Liver (tissue), 9 donors: ENCODE measurements around the gene SLBP. TPM values are rescaled to one million over a fixed set of nuclear protein-coding genes. Genes with fewer than 3 reads are reported as not detected.

Source experiments
- DNase-seq: peaks from one replicate; pipeline ENCODE4 v3.0.0-alpha.2; 2017; ENCODE audit warnings: low spot score
- H3K27ac ChIP-seq, 2 donors: one replicate each; pipeline ENCODE4 v1.7.0; 2013; ENCODE audit warnings: inconsistent platforms in 2 of 2, low read length in 2 of 2, control low read depth in 1 of 2, low read depth in 1 of 2, mild to moderate bottlenecking in 1 of 2
- H3K27me3 ChIP-seq, 4 donors: one replicate each; pipeline versions ENCODE4 v1.6.1 to v1.7.0; 2013; ENCODE audit warnings: low read length in 3 of 4, inconsistent platforms in 1 of 4, mild to moderate bottlenecking in 1 of 4, moderate library complexity in 1 of 4; ENCODE audit not compliant: control insufficient read depth in 4 of 4, insufficient read depth in 4 of 4
- H3K36me3 ChIP-seq, 4 donors: one replicate each; pipeline versions ENCODE4 v1.6.1 to v1.7.0; 2013; ENCODE audit warnings: low read length in 3 of 4, mild to moderate bottlenecking in 3 of 4, low read depth in 1 of 4, moderate library complexity in 1 of 4; ENCODE audit not compliant: control insufficient read depth in 4 of 4, insufficient read depth in 3 of 4
- H3K4me1 ChIP-seq, 4 donors: one replicate each; pipeline versions ENCODE4 v1.6.1 to v1.7.0; 2013; ENCODE audit warnings: low read length in 3 of 4, mild to moderate bottlenecking in 3 of 4, moderate library complexity in 1 of 4; ENCODE audit not compliant: control insufficient read depth in 4 of 4, insufficient read depth in 4 of 4
- H3K4me3 ChIP-seq, 3 donors: one replicate each; pipeline versions ENCODE4 v1.6.1 to v1.7.0; 2013; ENCODE audit warnings: low read length in 3 of 3, control low read depth in 1 of 3, low read depth in 1 of 3, mild to moderate bottlenecking in 1 of 3
- H3K9ac ChIP-seq, 2 donors: one replicate each; pipeline ENCODE4 v1.7.0; 2013; ENCODE audit warnings: low read length in 2 of 2, mild to moderate bottlenecking in 2 of 2, moderate library complexity in 2 of 2, control low read depth in 1 of 2, low read depth in 1 of 2
- H3K9me3 ChIP-seq, 4 donors: one replicate each; pipeline versions ENCODE4 v1.6.1 to v1.7.0; 2013; ENCODE audit warnings: low read length in 3 of 4; ENCODE audit not compliant: control insufficient read depth in 4 of 4
- CTCF ChIP-seq: fragments of 150-350 bp; IDR thresholded peaks from 2 replicates; pipeline ENCODE4 v1.5.1; 2017; ENCODE audit warnings: improper control_type of control experiment, low read depth, low read length; ENCODE audit not compliant: missing input control
- EGR1 ChIP-seq, 2 donors: IDR thresholded peaks; 2 replicates each; pipeline ENCODE4 v1.6.1; 2016 to 2018; ENCODE audit warnings: antibody characterized with exemption in 2 of 2, low read depth in 2 of 2
- FOXA1 ChIP-seq: IDR thresholded peaks from 2 replicates; pipeline ENCODE4 v1.6.1; 2016; ENCODE audit warnings: antibody characterized with exemption
- FOXA2 ChIP-seq: IDR thresholded peaks from 2 replicates; pipeline ENCODE4 v1.6.1; 2016; ENCODE audit warnings: antibody characterized with exemption
- GABPA ChIP-seq, 2 donors: IDR thresholded peaks in 1 of 2; conservative IDR thresholded peaks in 1 of 2; 2 replicates each; pipeline ENCODE4 v1.6.1; 2016; ENCODE audit warnings: antibody characterized with exemption in 2 of 2, mild to moderate bottlenecking in 1 of 2, moderate library complexity in 1 of 2
- HNF4A ChIP-seq, 2 donors: conservative IDR thresholded peaks; 2 replicates each; pipeline ENCODE4 v1.6.1; 2016; ENCODE audit warnings: antibody characterized with exemption in 2 of 2, mild to moderate bottlenecking in 2 of 2
- HNF4G ChIP-seq: IDR thresholded peaks from 2 replicates; pipeline ENCODE4 v1.6.1; 2016; ENCODE audit warnings: antibody characterized with exemption
- JUND ChIP-seq, 2 donors: IDR thresholded peaks; 2 replicates each; pipeline ENCODE4 v1.6.1; 2016; ENCODE audit warnings: antibody characterized with exemption in 2 of 2
- NR2F2 ChIP-seq: IDR thresholded peaks from 2 replicates; pipeline ENCODE4 v1.6.1; 2016; ENCODE audit warnings: antibody characterized with exemption
- RAD21 ChIP-seq, 2 donors: IDR thresholded peaks; 2 replicates each; pipeline ENCODE4 v1.6.1; 2016; ENCODE audit warnings: antibody characterized with exemption in 2 of 2, mild to moderate bottlenecking in 2 of 2
- REST ChIP-seq: IDR thresholded peaks from 2 replicates; pipeline ENCODE4 v1.6.1; 2016; ENCODE audit warnings: antibody characterized with exemption, mild to moderate bottlenecking
- RXRA ChIP-seq, 2 donors: IDR thresholded peaks; 2 replicates each; pipeline ENCODE4 v1.6.1; 2017 to 2018; ENCODE audit warnings: antibody characterized with exemption in 2 of 2, mild to moderate bottlenecking in 1 of 2
- SP1 ChIP-seq: IDR thresholded peaks from 2 replicates; pipeline ENCODE4 v1.6.1; 2018; ENCODE audit warnings: antibody characterized with exemption, mild to moderate bottlenecking
- TAF1 ChIP-seq: conservative IDR thresholded peaks from 2 replicates; pipeline ENCODE4 v1.6.1; 2016; ENCODE audit warnings: antibody characterized with exemption, mild to moderate bottlenecking
- YY1 ChIP-seq: IDR thresholded peaks from 2 replicates; pipeline ENCODE4 v1.6.1; 2016; ENCODE audit warnings: antibody characterized with exemption, mild to moderate bottlenecking
- WGBS: extraction: QIAGEN DNeasy Blood & Tissue Kit; methylation state at CpG from one replicate; pipeline ENCODE4 v1.1.7; 2013; 5-methylcytosine and 5-hydroxymethylcytosine counted together
- polyA plus RNA-seq, 2 donors: library from polyadenylated mRNA; stranded (reverse) in 1 of 2; unstranded in 1 of 2; fragments of 200-250 nt in 1 of 2; fragments of >200 nt in 1 of 2; fragmentation: Nextera tagmentation in 1 of 2; extraction: Ambion mirVana in 1 of 2; gene quantifications; one replicate each; pipeline versions ENCODE4 v1.2.1 to v1.2.3, GENCODE V29; 2013 to 2015
- total RNA-seq, 2 donors: library from RNA; depleted of rRNA; stranded (reverse); fragments of >200 nt; gene quantifications; one replicate each; pipeline ENCODE4 v1.2.3, GENCODE V29; 2014
- TF ChIP-seq, protein P1 (sequence below): IDR thresholded peaks from 2 replicates; pipeline ENCODE4 v1.6.1; 2016; ENCODE audit warnings: antibody characterized with exemption
- TF ChIP-seq, protein P2 (sequence below): IDR thresholded peaks from 2 replicates; pipeline ENCODE4 v1.6.1; 2016; ENCODE audit warnings: antibody characterized with exemption
- TF ChIP-seq, protein P3 (sequence below): IDR thresholded peaks from 2 replicates; pipeline ENCODE4 v1.6.1; 2016; ENCODE audit warnings: antibody characterized with exemption
- donor health status: healthy.
- donor health status: healthy.
- donor health status: healthy.
- donor health status: healthy.
- donor health status: healthy.

The SLBP gene
- total and polyA plus RNA-seq, 4 donors, result 14.7 to 64.4 (median 17.4) TPM

GRCh38 chr4:1670279-1670678 is 41.8 kb downstream of the SLBP start:
- DNase-seq, result no peak
- H3K4me1 ChIP-seq, result no peaks in the 10 kb centered on the region
- no peaks in the 10 kb centered on the region for H3K36me3 ChIP-seq
- no peak overlapping the region for H3K9ac ChIP-seq
- no peak for TF ChIP-seq HNF4G
- WGBS, result 93% methylated on average over 11 of the region's 11 CpGs
- no peaks in the 10 kb centered on the region for H3K9me3 ChIP-seq
- no peak overlapping the region for H3K4me3 ChIP-seq
- H3K27me3 ChIP-seq, result no peaks in the 10 kb centered on the region
- H3K27ac ChIP-seq, result no peak overlapping the region

- Histone ChIP-seq H3K27ac (no peak overlapping the region), H3K4me1 (no peaks in the 10 kb centered on the region), H3K36me3 (no peaks in the 10 kb centered on the region), H3K27me3 (no peaks in the 10 kb centered on the region), H3K9ac (no peak overlapping the region), H3K4me3 (no peak overlapping the region), H3K9me3 (no peaks in the 10 kb centered on the region)
- no peak for DNase-seq
- WGBS, result 95% methylated on average over 21 of the region's 21 CpGs
- TF ChIP-seq HNF4A (conservative IDR thresholded peaks at IDR 0.05) (no peak), RXRA (IDR thresholded peaks at IDR 0.05) (no peak), REST (no peak), EGR1 (IDR thresholded peaks at IDR 0.05; ENCODE audit: low read depth in 2 of 2) (no peak)
Measured at GRCh38 chr4:1669850-1670249, 42.3 kb downstream of the SLBP start.

DNA sequence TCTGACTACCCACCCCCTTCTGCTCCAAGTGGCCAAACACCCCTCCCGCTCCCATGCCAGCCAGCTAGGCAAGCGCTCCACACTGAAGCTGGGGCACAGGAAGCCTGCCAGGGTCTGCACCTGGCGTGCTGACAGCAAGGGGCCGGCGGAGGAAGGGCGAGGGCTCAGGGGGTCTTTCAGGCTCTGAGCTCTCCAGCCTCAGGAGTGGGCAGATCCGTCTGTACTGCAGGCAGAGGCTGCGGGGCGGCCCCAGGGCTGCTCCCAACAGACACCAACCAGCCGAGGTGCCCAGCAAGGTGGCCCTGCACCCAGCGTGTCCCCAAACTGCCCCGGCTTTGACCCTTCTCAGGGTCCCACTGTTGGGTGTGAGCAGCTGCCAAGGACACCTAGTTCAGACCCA is 42.8 kb downstream of the SLBP start:
- Histone ChIP-seq H3K9ac (no peak overlapping the region), H3K4me1 (no peaks in the 10 kb centered on the region), H3K27ac (no peak overlapping the region), H3K4me3 (no peak overlapping the region), H3K27me3 (no peaks in the 10 kb centered on the region), H3K36me3 (no peaks in the 10 kb centered on the region), H3K9me3 (no peaks in the 10 kb centered on the region)
- 96% methylated on average over 12 of the region's 12 CpGs for WGBS
- DNase-seq, result no peak
- no peak for TF ChIP-seq RXRA (IDR thresholded peaks at IDR 0.05)
- no peak for TF ChIP-seq HNF4A (conservative IDR thresholded peaks at IDR 0.05)
- TF ChIP-seq, protein P1, sequence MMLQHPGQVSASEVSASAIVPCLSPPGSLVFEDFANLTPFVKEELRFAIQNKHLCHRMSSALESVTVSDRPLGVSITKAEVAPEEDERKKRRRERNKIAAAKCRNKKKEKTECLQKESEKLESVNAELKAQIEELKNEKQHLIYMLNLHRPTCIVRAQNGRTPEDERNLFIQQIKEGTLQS, result no peak
- TF ChIP-seq, protein P2, sequence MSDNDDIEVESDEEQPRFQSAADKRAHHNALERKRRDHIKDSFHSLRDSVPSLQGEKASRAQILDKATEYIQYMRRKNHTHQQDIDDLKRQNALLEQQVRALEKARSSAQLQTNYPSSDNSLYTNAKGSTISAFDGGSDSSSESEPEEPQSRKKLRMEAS, result no peak
- no peak for TF ChIP-seq HNF4G
- no peak for TF ChIP-seq YY1
- TF ChIP-seq NR2F2, result no peak
- no peak for TF ChIP-seq SP1
- TF ChIP-seq FOXA1, result no peak
- TF ChIP-seq, protein P3, sequence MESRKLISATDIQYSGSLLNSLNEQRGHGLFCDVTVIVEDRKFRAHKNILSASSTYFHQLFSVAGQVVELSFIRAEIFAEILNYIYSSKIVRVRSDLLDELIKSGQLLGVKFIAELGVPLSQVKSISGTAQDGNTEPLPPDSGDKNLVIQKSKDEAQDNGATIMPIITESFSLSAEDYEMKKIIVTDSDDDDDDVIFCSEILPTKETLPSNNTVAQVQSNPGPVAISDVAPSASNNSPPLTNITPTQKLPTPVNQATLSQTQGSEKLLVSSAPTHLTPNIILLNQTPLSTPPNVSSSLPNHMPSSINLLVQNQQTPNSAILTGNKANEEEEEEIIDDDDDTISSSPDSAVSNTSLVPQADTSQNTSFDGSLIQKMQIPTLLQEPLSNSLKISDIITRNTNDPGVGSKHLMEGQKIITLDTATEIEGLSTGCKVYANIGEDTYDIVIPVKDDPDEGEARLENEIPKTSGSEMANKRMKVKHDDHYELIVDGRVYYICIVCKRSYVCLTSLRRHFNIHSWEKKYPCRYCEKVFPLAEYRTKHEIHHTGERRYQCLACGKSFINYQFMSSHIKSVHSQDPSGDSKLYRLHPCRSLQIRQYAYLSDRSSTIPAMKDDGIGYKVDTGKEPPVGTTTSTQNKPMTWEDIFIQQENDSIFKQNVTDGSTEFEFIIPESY, result no peak
- no peak for TF ChIP-seq GABPA (IDR thresholded peaks at IDR 0.05 in 1 of 2, conservative IDR thresholded peaks at IDR 0.05 in 1 of 2)
- TF ChIP-seq CTCF, result no peak
- TF ChIP-seq JUND (IDR thresholded peaks at IDR 0.05), result no peak
- no peak for TF ChIP-seq REST
- TF ChIP-seq EGR1 (IDR thresholded peaks at IDR 0.05; ENCODE audit: low read depth in 2 of 2), result no peak
- TF ChIP-seq FOXA2, result no peak
- no peak for TF ChIP-seq RAD21 (IDR thresholded peaks at IDR 0.05)
- no peak for TF ChIP-seq TAF1
